ENCODE results near the gene ARVCF. TPM values are rescaled to one million over a fixed set of nuclear protein-coding genes. Genes with fewer than 3 reads are reported as not detected.
A peak's percentile ranks its signal among the peaks of the same experiment; 100 is the strongest.

Gene ARVCF
- total and polyA plus RNA-seq, 9 of the 15 experiments (the other 6 are each of a cell fraction or from before 2014, with no cell fraction given), result 0.03 to 97.4 (median 15.6) TPM

DNA sequence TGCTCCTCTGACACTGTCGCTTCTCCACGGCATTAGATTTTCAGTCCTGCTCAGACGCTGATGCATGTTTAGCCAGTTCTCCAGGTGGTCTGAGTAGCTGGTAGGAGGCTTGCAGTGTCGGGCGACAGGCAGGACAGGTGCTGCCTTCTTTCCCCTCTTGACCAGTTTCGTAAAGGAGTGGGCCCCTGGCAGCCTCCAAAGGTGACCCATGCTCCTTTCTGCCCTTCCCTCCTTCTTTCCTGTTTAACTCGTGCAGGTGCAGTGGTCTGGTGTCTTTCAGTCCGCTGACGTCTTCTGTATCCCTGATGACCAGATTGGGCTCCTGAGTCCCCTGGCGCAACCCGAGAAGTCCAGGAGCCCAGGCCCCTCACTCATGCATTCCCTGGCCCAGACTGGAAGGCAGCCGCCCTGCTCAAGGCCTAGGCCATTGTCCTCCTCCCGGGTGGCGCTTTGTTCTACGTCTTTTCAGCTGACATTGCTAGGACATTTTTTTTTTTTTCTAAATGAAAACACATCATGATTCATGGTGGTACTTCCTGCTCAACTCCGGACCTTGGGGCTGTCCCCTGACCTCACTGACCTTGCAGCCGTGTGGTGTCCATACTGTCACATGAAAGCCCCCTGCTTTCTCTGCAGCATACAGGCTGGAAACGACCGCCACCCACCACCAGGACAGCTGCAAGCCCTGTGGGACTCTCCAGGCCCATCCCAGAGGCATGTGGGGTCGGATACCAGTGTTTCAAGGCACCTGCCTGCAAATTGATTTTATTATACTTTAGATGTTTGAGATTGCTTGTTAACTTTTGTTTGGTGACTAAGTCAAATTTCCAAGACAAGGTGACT is 49.5 kb downstream of the ARVCF start (continued):
- TF ChIP-seq, protein P1, sequence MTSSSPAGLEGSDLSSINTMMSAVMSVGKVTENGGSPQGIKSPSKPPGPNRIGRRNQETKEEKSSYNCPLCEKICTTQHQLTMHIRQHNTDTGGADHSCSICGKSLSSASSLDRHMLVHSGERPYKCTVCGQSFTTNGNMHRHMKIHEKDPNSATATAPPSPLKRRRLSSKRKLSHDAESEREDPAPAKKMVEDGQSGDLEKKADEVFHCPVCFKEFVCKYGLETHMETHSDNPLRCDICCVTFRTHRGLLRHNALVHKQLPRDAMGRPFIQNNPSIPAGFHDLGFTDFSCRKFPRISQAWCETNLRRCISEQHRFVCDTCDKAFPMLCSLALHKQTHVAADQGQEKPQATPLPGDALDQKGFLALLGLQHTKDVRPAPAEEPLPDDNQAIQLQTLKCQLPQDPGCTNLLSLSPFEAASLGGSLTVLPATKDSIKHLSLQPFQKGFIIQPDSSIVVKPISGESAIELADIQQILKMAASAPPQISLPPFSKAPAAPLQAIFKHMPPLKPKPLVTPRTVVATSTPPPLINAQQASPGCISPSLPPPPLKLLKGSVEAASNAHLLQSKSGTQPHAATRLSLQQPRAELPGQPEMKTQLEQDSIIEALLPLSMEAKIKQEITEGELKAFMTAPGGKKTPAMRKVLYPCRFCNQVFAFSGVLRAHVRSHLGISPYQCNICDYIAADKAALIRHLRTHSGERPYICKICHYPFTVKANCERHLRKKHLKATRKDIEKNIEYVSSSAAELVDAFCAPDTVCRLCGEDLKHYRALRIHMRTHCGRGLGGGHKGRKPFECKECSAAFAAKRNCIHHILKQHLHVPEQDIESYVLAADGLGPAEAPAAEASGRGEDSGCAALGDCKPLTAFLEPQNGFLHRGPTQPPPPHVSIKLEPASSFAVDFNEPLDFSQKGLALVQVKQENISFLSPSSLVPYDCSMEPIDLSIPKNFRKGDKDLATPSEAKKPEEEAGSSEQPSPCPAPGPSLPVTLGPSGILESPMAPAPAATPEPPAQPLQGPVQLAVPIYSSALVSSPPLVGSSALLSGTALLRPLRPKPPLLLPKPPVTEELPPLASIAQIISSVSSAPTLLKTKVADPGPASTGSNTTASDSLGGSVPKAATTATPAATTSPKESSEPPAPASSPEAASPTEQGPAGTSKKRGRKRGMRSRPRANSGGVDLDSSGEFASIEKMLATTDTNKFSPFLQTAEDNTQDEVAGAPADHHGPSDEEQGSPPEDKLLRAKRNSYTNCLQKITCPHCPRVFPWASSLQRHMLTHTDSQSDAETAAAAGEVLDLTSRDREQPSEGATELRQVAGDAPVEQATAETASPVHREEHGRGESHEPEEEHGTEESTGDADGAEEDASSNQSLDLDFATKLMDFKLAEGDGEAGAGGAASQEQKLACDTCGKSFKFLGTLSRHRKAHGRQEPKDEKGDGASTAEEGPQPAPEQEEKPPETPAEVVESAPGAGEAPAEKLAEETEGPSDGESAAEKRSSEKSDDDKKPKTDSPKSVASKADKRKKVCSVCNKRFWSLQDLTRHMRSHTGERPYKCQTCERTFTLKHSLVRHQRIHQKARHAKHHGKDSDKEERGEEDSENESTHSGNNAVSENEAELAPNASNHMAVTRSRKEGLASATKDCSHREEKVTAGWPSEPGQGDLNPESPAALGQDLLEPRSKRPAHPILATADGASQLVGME (CRISPR knock-in tag; IDR thresholded peaks at IDR 0.05), result peak; percentile 52; the same call in 1 of the 2 replicates
- TF ChIP-seq ADNP (tag; IDR thresholded peaks at IDR 0.05), result no peak
- TF ChIP-seq MAFG (tag; conservative IDR thresholded peaks at IDR 0.05), result no peak
- TF ChIP-seq, protein P2, sequence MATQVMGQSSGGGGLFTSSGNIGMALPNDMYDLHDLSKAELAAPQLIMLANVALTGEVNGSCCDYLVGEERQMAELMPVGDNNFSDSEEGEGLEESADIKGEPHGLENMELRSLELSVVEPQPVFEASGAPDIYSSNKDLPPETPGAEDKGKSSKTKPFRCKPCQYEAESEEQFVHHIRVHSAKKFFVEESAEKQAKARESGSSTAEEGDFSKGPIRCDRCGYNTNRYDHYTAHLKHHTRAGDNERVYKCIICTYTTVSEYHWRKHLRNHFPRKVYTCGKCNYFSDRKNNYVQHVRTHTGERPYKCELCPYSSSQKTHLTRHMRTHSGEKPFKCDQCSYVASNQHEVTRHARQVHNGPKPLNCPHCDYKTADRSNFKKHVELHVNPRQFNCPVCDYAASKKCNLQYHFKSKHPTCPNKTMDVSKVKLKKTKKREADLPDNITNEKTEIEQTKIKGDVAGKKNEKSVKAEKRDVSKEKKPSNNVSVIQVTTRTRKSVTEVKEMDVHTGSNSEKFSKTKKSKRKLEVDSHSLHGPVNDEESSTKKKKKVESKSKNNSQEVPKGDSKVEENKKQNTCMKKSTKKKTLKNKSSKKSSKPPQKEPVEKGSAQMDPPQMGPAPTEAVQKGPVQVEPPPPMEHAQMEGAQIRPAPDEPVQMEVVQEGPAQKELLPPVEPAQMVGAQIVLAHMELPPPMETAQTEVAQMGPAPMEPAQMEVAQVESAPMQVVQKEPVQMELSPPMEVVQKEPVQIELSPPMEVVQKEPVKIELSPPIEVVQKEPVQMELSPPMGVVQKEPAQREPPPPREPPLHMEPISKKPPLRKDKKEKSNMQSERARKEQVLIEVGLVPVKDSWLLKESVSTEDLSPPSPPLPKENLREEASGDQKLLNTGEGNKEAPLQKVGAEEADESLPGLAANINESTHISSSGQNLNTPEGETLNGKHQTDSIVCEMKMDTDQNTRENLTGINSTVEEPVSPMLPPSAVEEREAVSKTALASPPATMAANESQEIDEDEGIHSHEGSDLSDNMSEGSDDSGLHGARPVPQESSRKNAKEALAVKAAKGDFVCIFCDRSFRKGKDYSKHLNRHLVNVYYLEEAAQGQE (IDR thresholded peaks at IDR 0.05; ENCODE audit: borderline replicate concordance), result no peak
- TF ChIP-seq, protein P2 (CRISPR knock-in tag; IDR thresholded peaks at IDR 0.05; ENCODE audit: low read depth), result no peak
- TF ChIP-seq ZNF347 (CRISPR knock-in tag; IDR thresholded peaks at IDR 0.05; ENCODE audit: low read depth), result no peak
- TF ChIP-seq, protein P3, sequence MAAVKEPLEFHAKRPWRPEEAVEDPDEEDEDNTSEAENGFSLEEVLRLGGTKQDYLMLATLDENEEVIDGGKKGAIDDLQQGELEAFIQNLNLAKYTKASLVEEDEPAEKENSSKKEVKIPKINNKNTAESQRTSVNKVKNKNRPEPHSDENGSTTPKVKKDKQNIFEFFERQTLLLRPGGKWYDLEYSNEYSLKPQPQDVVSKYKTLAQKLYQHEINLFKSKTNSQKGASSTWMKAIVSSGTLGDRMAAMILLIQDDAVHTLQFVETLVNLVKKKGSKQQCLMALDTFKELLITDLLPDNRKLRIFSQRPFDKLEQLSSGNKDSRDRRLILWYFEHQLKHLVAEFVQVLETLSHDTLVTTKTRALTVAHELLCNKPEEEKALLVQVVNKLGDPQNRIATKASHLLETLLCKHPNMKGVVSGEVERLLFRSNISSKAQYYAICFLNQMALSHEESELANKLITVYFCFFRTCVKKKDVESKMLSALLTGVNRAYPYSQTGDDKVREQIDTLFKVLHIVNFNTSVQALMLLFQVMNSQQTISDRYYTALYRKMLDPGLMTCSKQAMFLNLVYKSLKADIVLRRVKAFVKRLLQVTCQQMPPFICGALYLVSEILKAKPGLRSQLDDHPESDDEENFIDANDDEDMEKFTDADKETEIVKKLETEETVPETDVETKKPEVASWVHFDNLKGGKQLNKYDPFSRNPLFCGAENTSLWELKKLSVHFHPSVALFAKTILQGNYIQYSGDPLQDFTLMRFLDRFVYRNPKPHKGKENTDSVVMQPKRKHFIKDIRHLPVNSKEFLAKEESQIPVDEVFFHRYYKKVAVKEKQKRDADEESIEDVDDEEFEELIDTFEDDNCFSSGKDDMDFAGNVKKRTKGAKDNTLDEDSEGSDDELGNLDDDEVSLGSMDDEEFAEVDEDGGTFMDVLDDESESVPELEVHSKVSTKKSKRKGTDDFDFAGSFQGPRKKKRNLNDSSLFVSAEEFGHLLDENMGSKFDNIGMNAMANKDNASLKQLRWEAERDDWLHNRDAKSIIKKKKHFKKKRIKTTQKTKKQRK (IDR thresholded peaks at IDR 0.05; ENCODE audit: borderline replicate concordance, low read depth, low read length), result no peak
- TF ChIP-seq SMARCC2 (IDR thresholded peaks at IDR 0.05; ENCODE audit: low read depth), result no peak
- TF ChIP-seq TEAD1 (CRISPR knock-in tag; IDR thresholded peaks at IDR 0.05), result no peak

All from K562 (cell line).